ENCODE results near the gene STK32B. TPM values are rescaled to one million over a fixed set of nuclear protein-coding genes. Genes with fewer than 3 reads are reported as not detected.

STK32B gene
- total and polyA plus RNA-seq, 2 donors (not counting 1 experiment from before 2014, with no cell fraction given), result 0.22 to 0.30 TPM

DNA sequence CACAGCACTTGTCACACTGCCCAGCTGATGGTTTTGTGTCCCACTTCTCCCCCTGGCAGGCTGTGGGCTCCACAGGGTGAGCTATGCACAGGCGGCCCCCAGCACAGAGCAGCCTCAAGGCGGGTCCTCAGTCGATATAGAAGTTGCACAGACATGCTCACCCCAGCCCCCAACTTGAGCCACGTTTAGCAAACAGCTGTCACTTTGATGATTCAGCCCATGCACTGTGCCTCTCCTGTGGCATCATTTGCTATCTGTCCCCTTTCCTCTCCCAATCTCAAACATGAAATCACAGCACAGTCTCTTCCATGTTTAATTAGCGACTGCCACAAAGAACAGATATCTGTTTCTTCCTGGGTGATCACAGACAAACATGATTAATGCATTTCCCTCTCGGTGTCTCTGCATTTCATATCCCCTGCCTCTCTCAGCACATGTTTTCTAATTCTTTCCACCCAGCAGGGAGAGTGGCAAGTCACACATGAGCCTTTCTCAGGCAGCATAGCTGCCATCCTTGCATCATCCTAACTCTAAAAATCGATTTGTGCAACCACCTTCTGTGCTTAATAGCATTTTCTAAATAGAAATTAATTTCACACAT, 452.2 kb downstream of the STK32B start:
- TF ChIP-seq, protein P1, sequence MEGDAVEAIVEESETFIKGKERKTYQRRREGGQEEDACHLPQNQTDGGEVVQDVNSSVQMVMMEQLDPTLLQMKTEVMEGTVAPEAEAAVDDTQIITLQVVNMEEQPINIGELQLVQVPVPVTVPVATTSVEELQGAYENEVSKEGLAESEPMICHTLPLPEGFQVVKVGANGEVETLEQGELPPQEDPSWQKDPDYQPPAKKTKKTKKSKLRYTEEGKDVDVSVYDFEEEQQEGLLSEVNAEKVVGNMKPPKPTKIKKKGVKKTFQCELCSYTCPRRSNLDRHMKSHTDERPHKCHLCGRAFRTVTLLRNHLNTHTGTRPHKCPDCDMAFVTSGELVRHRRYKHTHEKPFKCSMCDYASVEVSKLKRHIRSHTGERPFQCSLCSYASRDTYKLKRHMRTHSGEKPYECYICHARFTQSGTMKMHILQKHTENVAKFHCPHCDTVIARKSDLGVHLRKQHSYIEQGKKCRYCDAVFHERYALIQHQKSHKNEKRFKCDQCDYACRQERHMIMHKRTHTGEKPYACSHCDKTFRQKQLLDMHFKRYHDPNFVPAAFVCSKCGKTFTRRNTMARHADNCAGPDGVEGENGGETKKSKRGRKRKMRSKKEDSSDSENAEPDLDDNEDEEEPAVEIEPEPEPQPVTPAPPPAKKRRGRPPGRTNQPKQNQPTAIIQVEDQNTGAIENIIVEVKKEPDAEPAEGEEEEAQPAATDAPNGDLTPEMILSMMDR (IDR thresholded peaks at IDR 0.05), result no peak
- TF ChIP-seq EZH2 (IDR thresholded peaks at IDR 0.05; ENCODE audit: borderline replicate concordance, insufficient read depth, low read depth, low read length, poor library complexity, severe bottlenecking), result no peak
- ATAC-seq (ENCODE audit: low read depth) (no peak), DNase-seq (no peak)
- Mint-ChIP-seq H3K4me3 (no peak overlapping the region), H3K9me3 (ENCODE audit: insufficient read depth) (no peaks in the 10 kb centered on the region), H3K27ac (no peak overlapping the region), H3K27me3 (no peaks in the 10 kb centered on the region), H3K4me1 (no peaks in the 10 kb centered on the region)
- no peak overlapping the region for H3K4me2 ChIP-seq (replicated peaks; ENCODE audit: low read depth, low read length, poor library complexity, severe bottlenecking)
- no peak overlapping the region for H2AFZ ChIP-seq (ENCODE audit: insufficient read depth, low read depth, low read length, poor library complexity, severe bottlenecking)
- no peak overlapping the region for H3K27ac ChIP-seq (ENCODE audit: low read length in 2 of 2)
- POLR2A ChIA-PET, result no interaction called here
- H3K4me1 ChIP-seq (ENCODE audit: control insufficient read depth in 2 of 2, insufficient read depth in 2 of 2, low read length in 2 of 2), result no peaks in the 10 kb centered on the region
- H3K9ac ChIP-seq (ENCODE audit: low read length), result no peak overlapping the region
- no peaks in the 10 kb centered on the region for H3K36me3 ChIP-seq (replicated peaks in 1 of 2; ENCODE audit: control extremely low read depth in 1 of 2, control insufficient read depth in 1 of 2, extremely low read depth in 1 of 2, insufficient read depth in 2 of 2, low read length in 1 of 2)
- no peak overlapping the region for H3K4me3 ChIP-seq (ENCODE audit: control extremely low read depth in 1 of 5, extremely low read depth in 1 of 5, insufficient read depth in 1 of 5, low read depth in 2 of 5, low read length in 4 of 5)
- H3K27me3 ChIP-seq (replicated peaks in 1 of 4; ENCODE audit: control extremely low read depth in 1 of 4, control insufficient read depth in 3 of 4, insufficient read depth in 4 of 4, low read length in 3 of 4), result no peaks in the 10 kb centered on the region
- CTCF ChIA-PET, result no interaction called here
- peaks cover 0 to 4% (median 0%) of the 10 kb centered on the region in 3 donors for H3K9me3 ChIP-seq (ENCODE audit: control extremely low read depth in 1 of 3, control insufficient read depth in 2 of 3, insufficient read depth in 1 of 3, low read length in 2 of 3)
- WGBS (ENCODE audit: insufficient coverage), result 93% methylated on average over 6 of the region's 7 CpGs
- H3K79me2 ChIP-seq (ENCODE audit: control insufficient read depth, insufficient read depth, low read length), result no peaks in the 10 kb centered on the region
- intact Hi-C loops (cut with micrococcal nuclease), result no loop called here
- no peaks in the 10 kb centered on the region for H4K20me1 ChIP-seq (ENCODE audit: control insufficient read depth, insufficient read depth, low read length, poor library complexity, severe bottlenecking)

DNA sequence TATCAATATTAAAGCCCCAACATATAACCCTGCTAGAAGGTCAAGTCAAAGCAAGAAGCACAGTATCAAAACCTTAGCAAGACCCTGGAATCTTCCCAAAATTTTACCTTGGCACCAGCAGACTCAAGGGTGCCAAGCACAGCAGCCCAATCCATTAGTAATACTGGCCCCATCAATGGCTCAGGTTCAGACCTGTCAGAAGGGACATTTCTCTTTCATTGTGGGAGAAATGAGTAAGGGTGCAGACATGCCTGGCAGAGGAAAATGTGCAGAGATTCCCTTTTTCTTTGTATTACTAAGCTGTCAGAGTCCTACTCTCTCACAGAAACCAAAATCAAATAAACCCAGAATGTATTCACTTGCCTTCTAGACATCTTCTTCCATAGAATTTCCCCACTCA, 453.2 kb downstream of the STK32B start:
- intact Hi-C loops (cut with micrococcal nuclease), result no loop called here
- CTCF ChIA-PET, result no interaction called here

More for the DNA sequence above, 453.2 kb downstream of the STK32B start:
- peaks cover 0 to 4% (median 0%) of the 10 kb centered on the region in 3 donors for H3K9me3 ChIP-seq (ENCODE audit: control extremely low read depth in 1 of 3, control insufficient read depth in 2 of 3, insufficient read depth in 1 of 3, low read length in 2 of 3)
- H3K4me1 ChIP-seq (ENCODE audit: control insufficient read depth in 2 of 2, insufficient read depth in 2 of 2, low read length in 2 of 2), result no peaks in the 10 kb centered on the region
- no peaks in the 10 kb centered on the region for H3K36me3 ChIP-seq (replicated peaks in 1 of 2; ENCODE audit: control extremely low read depth in 1 of 2, control insufficient read depth in 1 of 2, extremely low read depth in 1 of 2, insufficient read depth in 2 of 2, low read length in 1 of 2)
- H3K4me2 ChIP-seq (replicated peaks; ENCODE audit: low read depth, low read length, poor library complexity, severe bottlenecking), result no peak overlapping the region
- H3K27ac ChIP-seq (ENCODE audit: low read length in 2 of 2), result no peak overlapping the region
- DNase-seq (no peak), ATAC-seq (ENCODE audit: low read depth) (no peak)
- Mint-ChIP-seq H3K27ac (no peak overlapping the region), H3K4me3 (no peak overlapping the region), H3K27me3 (no peaks in the 10 kb centered on the region), H3K9me3 (ENCODE audit: insufficient read depth) (no peaks in the 10 kb centered on the region), H3K4me1 (no peaks in the 10 kb centered on the region)
- TF ChIP-seq, protein P1 (IDR thresholded peaks at IDR 0.05), result no peak
- TF ChIP-seq EZH2 (IDR thresholded peaks at IDR 0.05; ENCODE audit: borderline replicate concordance, insufficient read depth, low read depth, low read length, poor library complexity, severe bottlenecking), result no peak
- H3K79me2 ChIP-seq (ENCODE audit: control insufficient read depth, insufficient read depth, low read length), result no peaks in the 10 kb centered on the region
- no peak overlapping the region for H2AFZ ChIP-seq (ENCODE audit: insufficient read depth, low read depth, low read length, poor library complexity, severe bottlenecking)
- no peak overlapping the region for H3K4me3 ChIP-seq (ENCODE audit: control extremely low read depth in 1 of 5, extremely low read depth in 1 of 5, insufficient read depth in 1 of 5, low read depth in 2 of 5, low read length in 4 of 5)
- POLR2A ChIA-PET, result no interaction called here
- no peaks in the 10 kb centered on the region for H3K27me3 ChIP-seq (replicated peaks in 1 of 4; ENCODE audit: control extremely low read depth in 1 of 4, control insufficient read depth in 3 of 4, insufficient read depth in 4 of 4, low read length in 3 of 4)
- no peaks in the 10 kb centered on the region for H4K20me1 ChIP-seq (ENCODE audit: control insufficient read depth, insufficient read depth, low read length, poor library complexity, severe bottlenecking)
- no peak overlapping the region for H3K9ac ChIP-seq (ENCODE audit: low read length)
